Activated naive CD4-positive, alpha-beta T cell treated with anti-CD3 and anti-CD28 coated beads, Interleukin-2, amount 50 U/mL, for 24 hours (primary cell): ENCODE results near the gene LTB4R.
A peak's percentile ranks its signal among the peaks of the same experiment; 100 is the strongest.
"Not testable (repeated sequence)": the region's sequence is repeated elsewhere in the genome, so short reads cannot be mapped to it uniquely, and the experiment has no call there.

Source experiments
- H3K27ac Mint-ChIP-seq: one replicate; pipeline ENCODE4 v1.8.0; 2021; ENCODE audit warnings: mild to moderate bottlenecking, mixed read lengths
- H3K27me3 Mint-ChIP-seq: one replicate; pipeline ENCODE4 v1.8.0; 2021; ENCODE audit warnings: mixed read lengths
- H3K36me3 Mint-ChIP-seq: one replicate; pipeline ENCODE4 v1.8.0; 2021; ENCODE audit warnings: mixed read lengths
- H3K4me1 Mint-ChIP-seq: one replicate; pipeline ENCODE4 v1.8.0; 2021; ENCODE audit warnings: mixed read lengths
- H3K4me3 Mint-ChIP-seq: one replicate; pipeline ENCODE4 v1.8.0; 2021; ENCODE audit warnings: mild to moderate bottlenecking, mixed read lengths
- H3K9me3 Mint-ChIP-seq: one replicate; pipeline ENCODE4 v1.8.0; 2021; ENCODE audit warnings: mixed read lengths

LTB4R gene

GRCh38 chr14:24322672-24323071 is 11.4 kb downstream of the LTB4R start:
- no peaks in the 10 kb centered on the region for H3K36me3 Mint-ChIP-seq
- no peak overlapping the region for H3K27ac Mint-ChIP-seq
- no peaks in the 10 kb centered on the region for H3K27me3 Mint-ChIP-seq
- peaks cover 10% of the 10 kb centered on the region for H3K4me1 Mint-ChIP-seq
- H3K9me3 Mint-ChIP-seq, result no peaks in the 10 kb centered on the region
- H3K4me3 Mint-ChIP-seq, result no peak overlapping the region

- Mint-ChIP-seq H3K4me3 (no peak overlapping the region), H3K4me1 (peaks cover 10% of the 10 kb centered on the region), H3K9me3 (no peaks in the 10 kb centered on the region), H3K27ac (no peak overlapping the region), H3K36me3 (no peaks in the 10 kb centered on the region), H3K27me3 (no peaks in the 10 kb centered on the region)
These were observed 12.0 kb downstream of the LTB4R start for GRCh38 chr14:24323341-24323740.

GRCh38 chr14:24324024-24324423 is 12.7 kb downstream of the LTB4R start:
- H3K36me3 Mint-ChIP-seq, result no peaks in the 10 kb centered on the region
- H3K4me3 Mint-ChIP-seq, result no peak overlapping the region
- H3K4me1 Mint-ChIP-seq, result peaks cover 15% of the 10 kb centered on the region
- no peaks in the 10 kb centered on the region for H3K9me3 Mint-ChIP-seq
- no peaks in the 10 kb centered on the region for H3K27me3 Mint-ChIP-seq
- no peak overlapping the region for H3K27ac Mint-ChIP-seq

GRCh38 chr14:24325041-24325530 is 13.8 kb downstream of the LTB4R start:
- Mint-ChIP-seq H3K36me3 (no peaks in the 10 kb centered on the region), H3K27ac (no peak overlapping the region), H3K9me3 (no peaks in the 10 kb centered on the region), H3K4me3 (no peak overlapping the region), H3K27me3 (no peaks in the 10 kb centered on the region), H3K4me1 (peaks cover 19% of the 10 kb centered on the region)

- Mint-ChIP-seq H3K36me3 (no peaks in the 10 kb centered on the region), H3K9me3 (no peaks in the 10 kb centered on the region), H3K27ac (no peak overlapping the region), H3K4me1 (peaks cover 19% of the 10 kb centered on the region), H3K27me3 (no peaks in the 10 kb centered on the region), H3K4me3 (no peak overlapping the region)
These were observed 14.7 kb downstream of the LTB4R start for GRCh38 chr14:24325963-24326362.

GRCh38 chr14:24327303-24327702 is 16.0 kb downstream of the LTB4R start:
- peaks cover 3% of the 10 kb centered on the region for H3K27me3 Mint-ChIP-seq
- peaks cover 24% of the 10 kb centered on the region for H3K4me1 Mint-ChIP-seq
- no peak overlapping the region for H3K4me3 Mint-ChIP-seq
- no peak overlapping the region for H3K27ac Mint-ChIP-seq
- H3K36me3 Mint-ChIP-seq, result no peaks in the 10 kb centered on the region
- H3K9me3 Mint-ChIP-seq, result no peaks in the 10 kb centered on the region

- H3K36me3 Mint-ChIP-seq, H3K4me3 Mint-ChIP-seq, H3K27me3 Mint-ChIP-seq, H3K27ac Mint-ChIP-seq, H3K9me3 Mint-ChIP-seq: not testable (repeated sequence)
- H3K4me1 Mint-ChIP-seq, result peaks cover 25% of the 10 kb centered on the region
These were observed 16.6 kb downstream of the LTB4R start for GRCh38 chr14:24327914-24328313.

- Mint-ChIP-seq H3K36me3 (no peaks in the 10 kb centered on the region), H3K4me1 (peaks cover 32% of the 10 kb centered on the region), H3K9me3 (no peaks in the 10 kb centered on the region), H3K4me3 (no peak overlapping the region), H3K27ac (no peak overlapping the region), H3K27me3 (peaks cover 5% of the 10 kb centered on the region)
These were observed 17.9 kb downstream of the LTB4R start for GRCh38 chr14:24329073-24329663.

- Mint-ChIP-seq H3K27me3 (peaks cover 5% of the 10 kb centered on the region), H3K4me3 (no peak overlapping the region), H3K27ac (no peak overlapping the region), H3K36me3 (no peaks in the 10 kb centered on the region), H3K4me1 (peaks cover 34% of the 10 kb centered on the region), H3K9me3 (no peaks in the 10 kb centered on the region)
These were observed 18.4 kb downstream of the LTB4R start for GRCh38 chr14:24329736-24330135.

- peaks cover 34% of the 10 kb centered on the region for H3K4me1 Mint-ChIP-seq
- peaks cover 2% of the 10 kb centered on the region for H3K36me3 Mint-ChIP-seq
- H3K4me3 Mint-ChIP-seq, result no peak overlapping the region
- H3K9me3 Mint-ChIP-seq, result no peaks in the 10 kb centered on the region
- no peak overlapping the region for H3K27ac Mint-ChIP-seq
- peaks cover 6% of the 10 kb centered on the region for H3K27me3 Mint-ChIP-seq
These were observed 19.8 kb downstream of the LTB4R start for GRCh38 chr14:24330973-24331674.

GRCh38 chr14:24331731-24332267 is 20.5 kb downstream of the LTB4R start:
- Mint-ChIP-seq H3K4me3 (peak overlapping the region; percentile 88), H3K27ac (peak overlapping the region; percentile 71), H3K27me3 (peaks cover 6% of the 10 kb centered on the region), H3K4me1 (peaks cover 34% of the 10 kb centered on the region), H3K36me3 (peaks cover 2% of the 10 kb centered on the region), H3K9me3 (no peaks in the 10 kb centered on the region)

GRCh38 chr14:24332268-24332993 is 21.1 kb downstream of the LTB4R start:
- peaks cover 6% of the 10 kb centered on the region for H3K27me3 Mint-ChIP-seq
- no peaks in the 10 kb centered on the region for H3K9me3 Mint-ChIP-seq
- peak overlapping the region; percentile 88 for H3K4me3 Mint-ChIP-seq
- peak overlapping the region; percentile 71 for H3K27ac Mint-ChIP-seq
- peaks cover 30% of the 10 kb centered on the region for H3K4me1 Mint-ChIP-seq
- peaks cover 2% of the 10 kb centered on the region for H3K36me3 Mint-ChIP-seq

GRCh38 chr14:24334431-24335291 is 23.4 kb downstream of the LTB4R start, which contains the start of gene ADCY4:
ADCY4 (minus strand) TSS chr14:24335071; CDS start chr14:24334652, 419 bp downstream.
- Mint-ChIP-seq H3K36me3 (peaks cover 4% of the 10 kb centered on the region), H3K27ac (no peak within 1 kb of the TSS), H3K27me3 (peaks cover 6% of the 10 kb centered on the region), H3K4me3 (peak within 1 kb of the TSS; percentile 57), H3K4me1 (peaks cover 32% of the 10 kb centered on the region), H3K9me3 (no peaks in the 10 kb centered on the region)

GRCh38 chr14:24335461-24336171 is 24.3 kb downstream of the LTB4R start:
- H3K27me3 Mint-ChIP-seq, result peaks cover 6% of the 10 kb centered on the region
- peak overlapping the region; percentile 49 for H3K4me3 Mint-ChIP-seq
- H3K4me1 Mint-ChIP-seq, result peaks cover 38% of the 10 kb centered on the region
- no peak overlapping the region for H3K27ac Mint-ChIP-seq
- peaks cover 4% of the 10 kb centered on the region for H3K36me3 Mint-ChIP-seq
- no peaks in the 10 kb centered on the region for H3K9me3 Mint-ChIP-seq
